ENCODE measurements around the gene PNPO.

The PNPO gene

GRCh38 chr17:47928415-47928814 is 13.0 kb upstream of the PNPO start:
- no peaks in the 10 kb centered on the region for H3K79me2 ChIP-seq (ENCODE audit: insufficient read depth, low read length)
- TF ChIP-seq CTCF (IDR thresholded peaks at IDR 0.05; ENCODE audit: low read length) (no peak), EZH2 (IDR thresholded peaks at IDR 0.05; ENCODE audit: borderline replicate concordance, low read length) (no peak)
- no peaks in the 10 kb centered on the region for H3K27me3 ChIP-seq (ENCODE audit: insufficient read depth, low read length)
- H3K9ac ChIP-seq (ENCODE audit: low read length), result no peak overlapping the region
- no peaks in the 10 kb centered on the region for H3K9me2 ChIP-seq (ENCODE audit: low read depth, low read length)
- H3K27ac ChIP-seq (ENCODE audit: low read depth, low read length, poor library complexity, severe bottlenecking), result no peak overlapping the region
- H2AFZ ChIP-seq (ENCODE audit: low read length), result no peak overlapping the region
- peaks cover 35% of the 10 kb centered on the region; the same call in 1 of the 2 replicates for H3K36me3 ChIP-seq (ENCODE audit: insufficient read depth, low read length)
- no peaks in the 10 kb centered on the region for H4K20me1 ChIP-seq (ENCODE audit: insufficient read depth, low read length)
- H3F3A ChIP-seq (ENCODE audit: insufficient read depth, low read length), result no peaks in the 10 kb centered on the region
- H3K4me3 ChIP-seq (ENCODE audit: low read depth, low read length, poor library complexity, severe bottlenecking), result no peak overlapping the region
- no peaks in the 10 kb centered on the region for H3K4me1 ChIP-seq (ENCODE audit: insufficient read depth, low read length, severe bottlenecking)
- no peaks in the 10 kb centered on the region for H3K9me3 ChIP-seq (ENCODE audit: low read length)
- no peak overlapping the region for H3K4me2 ChIP-seq (ENCODE audit: low read length)

- TF ChIP-seq EZH2 (IDR thresholded peaks at IDR 0.05; ENCODE audit: borderline replicate concordance, low read length) (no peak), CTCF (IDR thresholded peaks at IDR 0.05; ENCODE audit: low read length) (no peak)
- H3K9me3 ChIP-seq (ENCODE audit: low read length), result no peaks in the 10 kb centered on the region
- H3K9ac ChIP-seq (ENCODE audit: low read length), result no peak overlapping the region
- no peak overlapping the region for H3K4me2 ChIP-seq (ENCODE audit: low read length)
- H3K27ac ChIP-seq (ENCODE audit: low read depth, low read length, poor library complexity, severe bottlenecking), result no peak overlapping the region
- H3K9me2 ChIP-seq (ENCODE audit: low read depth, low read length), result no peaks in the 10 kb centered on the region
- H3K79me2 ChIP-seq (ENCODE audit: insufficient read depth, low read length), result no peaks in the 10 kb centered on the region
- H3K36me3 ChIP-seq (ENCODE audit: insufficient read depth, low read length), result peaks cover 28% of the 10 kb centered on the region; the same call in 1 of the 2 replicates
- no peaks in the 10 kb centered on the region for H4K20me1 ChIP-seq (ENCODE audit: insufficient read depth, low read length)
- H3F3A ChIP-seq (ENCODE audit: insufficient read depth, low read length), result no peaks in the 10 kb centered on the region
- H3K4me3 ChIP-seq (ENCODE audit: low read depth, low read length, poor library complexity, severe bottlenecking), result no peak overlapping the region
- H2AFZ ChIP-seq (ENCODE audit: low read length), result no peak overlapping the region
- no peaks in the 10 kb centered on the region for H3K4me1 ChIP-seq (ENCODE audit: insufficient read depth, low read length, severe bottlenecking)
- no peaks in the 10 kb centered on the region for H3K27me3 ChIP-seq (ENCODE audit: insufficient read depth, low read length)
These were observed 12.0 kb upstream of the PNPO start for GRCh38 chr17:47929218-47930000.

GRCh38 chr17:47931848-47932247 is 9.5 kb upstream of the PNPO start:
- H3K27ac ChIP-seq (ENCODE audit: low read depth, low read length, poor library complexity, severe bottlenecking), result no peak overlapping the region
- no peak overlapping the region for H3K9ac ChIP-seq (ENCODE audit: low read length)
- no peak overlapping the region for H3K4me2 ChIP-seq (ENCODE audit: low read length)
- TF ChIP-seq EZH2 (IDR thresholded peaks at IDR 0.05; ENCODE audit: borderline replicate concordance, low read length) (no peak), CTCF (IDR thresholded peaks at IDR 0.05; ENCODE audit: low read length) (no peak)
- no peaks in the 10 kb centered on the region for H3K9me3 ChIP-seq (ENCODE audit: low read length)
- H4K20me1 ChIP-seq (ENCODE audit: insufficient read depth, low read length), result no peaks in the 10 kb centered on the region
- no peaks in the 10 kb centered on the region for H3K79me2 ChIP-seq (ENCODE audit: insufficient read depth, low read length)
- peaks cover 11% of the 10 kb centered on the region; the same call in 1 of the 2 replicates for H3K36me3 ChIP-seq (ENCODE audit: insufficient read depth, low read length)
- H3K9me2 ChIP-seq (ENCODE audit: low read depth, low read length), result no peaks in the 10 kb centered on the region
- H2AFZ ChIP-seq (ENCODE audit: low read length), result no peak overlapping the region
- no peak overlapping the region for H3K4me3 ChIP-seq (ENCODE audit: low read depth, low read length, poor library complexity, severe bottlenecking)
- no peaks in the 10 kb centered on the region for H3K4me1 ChIP-seq (ENCODE audit: insufficient read depth, low read length, severe bottlenecking)
- no peaks in the 10 kb centered on the region for H3K27me3 ChIP-seq (ENCODE audit: insufficient read depth, low read length)
- H3F3A ChIP-seq (ENCODE audit: insufficient read depth, low read length), result no peaks in the 10 kb centered on the region

All from OCI-LY1 (cell line).